Measurements from ENCODE around the gene CELSR1.
A peak's percentile ranks its signal among the peaks of the same experiment; 100 is the strongest.

The CELSR1 gene

GRCh38 chr22:46422896-46423295 is 114.5 kb downstream of the CELSR1 start:
- no peak for DNase-seq (ENCODE audit: low spot score)
- peak overlapping the region; percentile 47 for H3K14ac ChIP-seq (ENCODE audit: low read length)
- WGBS, 2 donors (ENCODE audit: extremely low coverage in 2 of 2, insufficient read length in 2 of 2, insufficient replicate concordance in 1 of 2), result no CpG with 5 or more reads among the region's 8 CpGs
- no peak overlapping the region for H3K9ac ChIP-seq (ENCODE audit: low read depth, low read length, poor library complexity)
- H2BK5ac ChIP-seq (ENCODE audit: low read length), result no peak overlapping the region
- no peak overlapping the region for H2AFZ ChIP-seq (ENCODE audit: low read length)
- H2BK120ac ChIP-seq (ENCODE audit: low read depth, low read length), result no peak overlapping the region
- H3K4ac ChIP-seq (ENCODE audit: low read length), result no peak overlapping the region
- no peak overlapping the region for H4K8ac ChIP-seq (ENCODE audit: low read depth, low read length)
- no peak overlapping the region for H3K4me2 ChIP-seq (ENCODE audit: insufficient read depth, low read length, poor library complexity, severe bottlenecking)
- H4K91ac ChIP-seq (ENCODE audit: low read depth, low read length, poor library complexity), result no peak overlapping the region
- no peaks in the 10 kb centered on the region for H3K79me1 ChIP-seq (ENCODE audit: low read depth, low read length)
- H3K23ac ChIP-seq (ENCODE audit: low read depth, low read length, poor library complexity), result peak overlapping the region; percentile 70
- H3K4me1 ChIP-seq (ENCODE audit: control insufficient read depth in 2 of 2, insufficient read depth in 1 of 2, low read depth in 1 of 2, low read length in 2 of 2), result peaks cover 0 to 1% of the 10 kb centered on the region in 2 donors
- H2BK12ac ChIP-seq (ENCODE audit: low read length), result no peak overlapping the region
- H3K27me3 ChIP-seq (ENCODE audit: control insufficient read depth in 3 of 3, insufficient read depth in 3 of 3, low read depth in 1 of 3, low read length in 3 of 3), result no peaks in the 10 kb centered on the region
- H3K27ac ChIP-seq (replicated peaks; ENCODE audit: low read length), result no peak overlapping the region
- no peak overlapping the region for H2AK5ac ChIP-seq (ENCODE audit: low read depth, low read length)
- peaks cover 7 to 22% of the 10 kb centered on the region in 2 donors for H3K9me3 ChIP-seq (replicated peaks in 1 of 2; ENCODE audit: control insufficient read depth in 2 of 2, insufficient read depth in 1 of 2, low read depth in 1 of 2, low read length in 2 of 2)
- H2BK15ac ChIP-seq (ENCODE audit: low read length), result no peak overlapping the region
- H3K36me3 ChIP-seq (replicated peaks in 1 of 2; ENCODE audit: control insufficient read depth in 2 of 2, insufficient read depth in 2 of 2, low read length in 2 of 2), result peaks cover 0 to 3% of the 10 kb centered on the region in 2 donors
- H3K4me3 ChIP-seq (ENCODE audit: low read length in 2 of 2), result no peak overlapping the region
- peak overlapping the region; percentile 7 for H3K18ac ChIP-seq (ENCODE audit: low read length)

GRCh38 chr22:46421267-46421666 is 116.2 kb downstream of the CELSR1 start:
- Histone ChIP-seq H2BK5ac (ENCODE audit: low read length) (no peak overlapping the region), H3K4ac (ENCODE audit: low read length) (no peak overlapping the region), H3K4me1 (ENCODE audit: control insufficient read depth in 2 of 2, insufficient read depth in 1 of 2, low read depth in 1 of 2, low read length in 2 of 2) (peaks cover 7 to 8% of the 10 kb centered on the region in 2 donors), H3K27ac (replicated peaks; ENCODE audit: low read length) (no peak overlapping the region), H2BK15ac (ENCODE audit: low read length) (no peak overlapping the region), H2BK12ac (ENCODE audit: low read length) (no peak overlapping the region), H3K18ac (ENCODE audit: low read length) (peak overlapping the region; percentile 19), H3K4me3 (ENCODE audit: low read length in 2 of 2) (no peak overlapping the region), H3K79me1 (ENCODE audit: low read depth, low read length) (no peaks in the 10 kb centered on the region), H2BK120ac (ENCODE audit: low read depth, low read length) (no peak overlapping the region), H3K36me3 (replicated peaks in 1 of 2; ENCODE audit: control insufficient read depth in 2 of 2, insufficient read depth in 2 of 2, low read length in 2 of 2) (no peaks in the 10 kb centered on the region), H2AK5ac (ENCODE audit: low read depth, low read length) (no peak overlapping the region), H3K27me3 (ENCODE audit: control insufficient read depth in 3 of 3, insufficient read depth in 3 of 3, low read depth in 1 of 3, low read length in 3 of 3) (no peaks in the 10 kb centered on the region), H3K9me3 (replicated peaks in 1 of 2; ENCODE audit: control insufficient read depth in 2 of 2, insufficient read depth in 1 of 2, low read depth in 1 of 2, low read length in 2 of 2) (peaks cover 7 to 17% of the 10 kb centered on the region in 2 donors), H3K14ac (ENCODE audit: low read length) (peak overlapping the region; percentile 3), H3K9ac (ENCODE audit: low read depth, low read length, poor library complexity) (no peak overlapping the region), H2AFZ (ENCODE audit: low read length) (no peak overlapping the region), H4K91ac (ENCODE audit: low read depth, low read length, poor library complexity) (no peak overlapping the region), H3K4me2 (ENCODE audit: insufficient read depth, low read length, poor library complexity, severe bottlenecking) (no peak overlapping the region), H3K23ac (ENCODE audit: low read depth, low read length, poor library complexity) (peak overlapping the region; percentile 45), H4K8ac (ENCODE audit: low read depth, low read length) (no peak overlapping the region)
- no CpG with 5 or more reads among the region's 11 CpGs for WGBS, 2 donors (ENCODE audit: extremely low coverage in 2 of 2, insufficient read length in 2 of 2, insufficient replicate concordance in 1 of 2)
- no peak for DNase-seq (ENCODE audit: low spot score)

- H3K4me3 ChIP-seq (ENCODE audit: low read length in 2 of 2), result peak overlapping the region in 1 of 2 donors; percentile 41
- no peak overlapping the region for H4K91ac ChIP-seq (ENCODE audit: low read depth, low read length, poor library complexity)
- H3K9ac ChIP-seq (ENCODE audit: low read depth, low read length, poor library complexity), result no peak overlapping the region
- H4K8ac ChIP-seq (ENCODE audit: low read depth, low read length), result peak overlapping the region; percentile 3
- H3K79me1 ChIP-seq (ENCODE audit: low read depth, low read length), result no peaks in the 10 kb centered on the region
- peaks cover 4 to 10% of the 10 kb centered on the region in 2 donors for H3K9me3 ChIP-seq (replicated peaks in 1 of 2; ENCODE audit: control insufficient read depth in 2 of 2, insufficient read depth in 1 of 2, low read depth in 1 of 2, low read length in 2 of 2)
- no peak overlapping the region for H3K4ac ChIP-seq (ENCODE audit: low read length)
- H3K27me3 ChIP-seq (ENCODE audit: control insufficient read depth in 3 of 3, insufficient read depth in 3 of 3, low read depth in 1 of 3, low read length in 3 of 3), result no peaks in the 10 kb centered on the region
- H2BK15ac ChIP-seq (ENCODE audit: low read length), result no peak overlapping the region
- WGBS, 2 donors (ENCODE audit: extremely low coverage in 2 of 2, insufficient read length in 2 of 2, insufficient replicate concordance in 1 of 2), result 100% methylated on average over 1 to 6 of the region's 27 CpGs
- no peak for DNase-seq (ENCODE audit: low spot score)
- no peak overlapping the region for H3K27ac ChIP-seq (replicated peaks; ENCODE audit: low read length)
- H3K4me2 ChIP-seq (ENCODE audit: insufficient read depth, low read length, poor library complexity, severe bottlenecking), result no peak overlapping the region
- H2AFZ ChIP-seq (ENCODE audit: low read length), result no peak overlapping the region
- no peak overlapping the region for H3K18ac ChIP-seq (ENCODE audit: low read length)
- peaks cover 13% of the 10 kb centered on the region in 2 donors for H3K4me1 ChIP-seq (ENCODE audit: control insufficient read depth in 2 of 2, insufficient read depth in 1 of 2, low read depth in 1 of 2, low read length in 2 of 2)
- H2BK12ac ChIP-seq (ENCODE audit: low read length), result no peak overlapping the region
- peak overlapping the region; percentile 72 for H3K14ac ChIP-seq (ENCODE audit: low read length)
- H3K23ac ChIP-seq (ENCODE audit: low read depth, low read length, poor library complexity), result peak overlapping the region; percentile 22
- H2AK5ac ChIP-seq (ENCODE audit: low read depth, low read length), result no peak overlapping the region
- H2BK120ac ChIP-seq (ENCODE audit: low read depth, low read length), result no peak overlapping the region
- H2BK5ac ChIP-seq (ENCODE audit: low read length), result no peak overlapping the region
- no peaks in the 10 kb centered on the region for H3K36me3 ChIP-seq (replicated peaks in 1 of 2; ENCODE audit: control insufficient read depth in 2 of 2, insufficient read depth in 2 of 2, low read length in 2 of 2)
These were observed 117.5 kb downstream of the CELSR1 start for GRCh38 chr22:46419754-46420571.

- Histone ChIP-seq H3K27me3 (ENCODE audit: control insufficient read depth in 3 of 3, insufficient read depth in 3 of 3, low read depth in 1 of 3, low read length in 3 of 3) (peaks cover 0 to 2% (median 0%) of the 10 kb centered on the region in 3 experiments), H3K4me2 (ENCODE audit: insufficient read depth, low read length, poor library complexity, severe bottlenecking) (no peak overlapping the region), H3K27ac (replicated peaks; ENCODE audit: low read length) (no peak overlapping the region), H2BK5ac (ENCODE audit: low read length) (no peak overlapping the region), H4K8ac (ENCODE audit: low read depth, low read length) (no peak overlapping the region), H2BK120ac (ENCODE audit: low read depth, low read length) (no peak overlapping the region), H2BK12ac (ENCODE audit: low read length) (no peak overlapping the region), H2BK15ac (ENCODE audit: low read length) (no peak overlapping the region), H2AFZ (ENCODE audit: low read length) (no peak overlapping the region), H3K14ac (ENCODE audit: low read length) (no peak overlapping the region), H4K91ac (ENCODE audit: low read depth, low read length, poor library complexity) (no peak overlapping the region), H3K79me1 (ENCODE audit: low read depth, low read length) (no peaks in the 10 kb centered on the region), H3K23ac (ENCODE audit: low read depth, low read length, poor library complexity) (no peak overlapping the region), H3K9me3 (replicated peaks in 1 of 2; ENCODE audit: control insufficient read depth in 2 of 2, insufficient read depth in 1 of 2, low read depth in 1 of 2, low read length in 2 of 2) (peaks cover 4 to 10% of the 10 kb centered on the region in 2 donors), H3K4me1 (ENCODE audit: control insufficient read depth in 2 of 2, insufficient read depth in 1 of 2, low read depth in 1 of 2, low read length in 2 of 2) (peaks cover 13% of the 10 kb centered on the region in 2 donors), H3K4ac (ENCODE audit: low read length) (no peak overlapping the region), H3K4me3 (ENCODE audit: low read length in 2 of 2) (no peak overlapping the region), H3K9ac (ENCODE audit: low read depth, low read length, poor library complexity) (no peak overlapping the region), H2AK5ac (ENCODE audit: low read depth, low read length) (no peak overlapping the region), H3K36me3 (replicated peaks in 1 of 2; ENCODE audit: control insufficient read depth in 2 of 2, insufficient read depth in 2 of 2, low read length in 2 of 2) (no peaks in the 10 kb centered on the region), H3K18ac (ENCODE audit: low read length) (no peak overlapping the region)
- WGBS, 2 donors (ENCODE audit: extremely low coverage in 2 of 2, insufficient read length in 2 of 2, insufficient replicate concordance in 1 of 2), result no CpG with 5 or more reads among the region's 11 CpGs
- no peak for DNase-seq (ENCODE audit: low spot score)
These were observed 118.6 kb downstream of the CELSR1 start for GRCh38 chr22:46418827-46419226.

All from neuronal stem cell (in vitro differentiated cells).